H1 (cell line): ENCODE measurements around the gene ELMO3. TPM values are rescaled to one million over a fixed set of nuclear protein-coding genes. Genes with fewer than 3 reads are reported as not detected.

Source experiments
- CEBPB ChIP-seq: IDR thresholded peaks from 2 replicates; pipeline ENCODE4 v1.6.1; 2012; ENCODE audit warnings: low read depth, low read length
- CHD7 ChIP-seq: fragments of 300-600 bp; sonication (generic); IDR thresholded peaks from 2 replicates; pipeline ENCODE4 v1.7.1; 2012; ENCODE audit warnings: low read length, moderate library complexity, mild to moderate bottlenecking, inconsistent platforms; ENCODE audit not compliant: insufficient replicate concordance
- EP300 ChIP-seq, 2 experiments: IDR thresholded peaks; 1 replicate in 1 of 2; 2 replicates in 1 of 2; pipeline ENCODE4 v1.6.1; 2011 to 2012; ENCODE audit warnings: low read depth in 2 of 2, low read length in 2 of 2, mild to moderate bottlenecking in 2 of 2, borderline replicate concordance in 1 of 2, inconsistent platforms in 1 of 2, moderate library complexity in 1 of 2
- GABPA ChIP-seq: IDR thresholded peaks from 2 replicates; pipeline ENCODE4 v1.6.1; 2011; ENCODE audit warnings: mild to moderate bottlenecking, low read length, moderate library complexity, borderline replicate concordance; ENCODE audit not compliant: insufficient read depth
- HDAC2 ChIP-seq, 2 experiments: fragments of 300-600 bp in 1 of 2; sonication (generic) in 1 of 2; IDR thresholded peaks; 2 replicates each; pipeline ENCODE4 v1.6.1; 2011 to 2012; ENCODE audit warnings: low read depth in 2 of 2, low read length in 2 of 2, mild to moderate bottlenecking in 2 of 2, moderate library complexity in 2 of 2, borderline replicate concordance in 1 of 2, inconsistent platforms in 1 of 2
- RBBP5 ChIP-seq: IDR thresholded peaks from 2 replicates; pipeline ENCODE4 v1.7.1; 2012; ENCODE audit warnings: low read depth, mild to moderate bottlenecking, inconsistent platforms, low read length, moderate library complexity, borderline replicate concordance
- TAF1 ChIP-seq: IDR thresholded peaks from 2 replicates; pipeline ENCODE4 v1.6.1; 2011; ENCODE audit warnings: mild to moderate bottlenecking, low read depth, low read length
- YY1 ChIP-seq: IDR thresholded peaks from 2 replicates; pipeline ENCODE4 v1.6.1; 2011; ENCODE audit warnings: low read depth, mild to moderate bottlenecking, low read length
- polyA plus RNA-seq, 7 experiments: library from polyadenylated mRNA; depleted of rRNA in 3 of 7; stranded (reverse) in 5 of 7; unstranded in 2 of 7; fragments of >200 nt in 5 of 7; fragments of 200-250 nt in 2 of 7; gene quantifications; 1 replicate in 5 of 7; 2 replicates in 1 of 7; 4 replicates in 1 of 7; pipeline versions ENCODE4 v1.2.1 to v1.2.3, GENCODE V29; 2011 to 2013; ENCODE audit warnings: missing spikeins in 2 of 7, mixed read lengths in 2 of 7
- total RNA-seq: library from RNA; stranded (reverse); fragmentation: NEBNext Ultra II Directional; extraction: Animal tissue kit (Norgen Biotek cat#: 25700); gene quantifications from 2 replicates; pipeline ENCODE4 v1.2.1, GENCODE V29; 2021

Gene ELMO3
- total and polyA plus RNA-seq, 2 of the 8 experiments (the other 6 are each of a cell fraction or from before 2014, with no cell fraction given), result 9.6 to 10.9 TPM

DNA sequence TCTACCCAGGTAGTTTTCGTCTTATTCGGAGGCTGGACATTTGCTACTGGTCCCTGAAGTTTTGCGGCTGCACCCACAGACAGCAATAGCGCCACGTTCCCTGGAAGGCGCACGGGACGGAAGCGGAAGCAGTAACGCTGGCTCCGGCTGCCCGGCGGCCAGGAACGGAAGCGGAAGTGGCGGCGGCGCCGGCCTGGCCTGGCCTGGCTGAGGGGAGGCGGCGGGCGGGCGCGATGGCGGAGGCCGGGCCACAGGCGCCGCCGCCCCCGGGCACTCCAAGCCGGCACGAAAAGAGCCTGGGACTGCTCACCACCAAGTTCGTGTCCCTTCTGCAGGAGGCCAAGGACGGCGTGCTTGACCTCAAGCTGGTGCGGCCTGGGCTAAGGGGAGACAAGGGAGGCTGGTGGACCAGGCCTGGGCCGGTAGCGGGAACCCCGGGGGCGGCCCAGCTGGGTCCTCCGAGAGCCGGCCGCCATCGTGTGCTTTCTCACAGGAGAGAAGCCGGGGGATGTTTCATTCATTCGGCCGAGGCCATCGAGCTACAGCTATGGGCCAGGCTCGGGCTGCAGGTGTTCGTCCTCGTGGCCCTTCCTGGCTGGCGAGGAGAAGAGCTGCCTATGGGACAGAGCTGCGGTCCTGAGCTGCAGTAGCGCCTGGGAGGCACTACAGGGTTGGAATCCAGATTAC, 6.8 kb upstream of the ELMO3 start, which contains the start of gene E2F4 (continued):
- TF ChIP-seq CHD7 (no peak), YY1 (peak; percentile 72), EP300 (IDR thresholded peaks at IDR 0.05; ENCODE audit: borderline replicate concordance in 1 of 2, low read depth in 2 of 2, low read length in 2 of 2) (0 out of 3 replicates have a peak, but pooled peaks of 1 of the 2 experiments have one; percentile 74), HDAC2 (IDR thresholded peaks at IDR 0.05; ENCODE audit: borderline replicate concordance in 1 of 2, low read depth in 2 of 2, low read length in 2 of 2) (0 out of 4 replicates have a peak, but pooled peaks of 1 of the 2 experiments have one; percentile 77), GABPA (peak; percentile 93), TAF1 (peak; percentile 54; the same call in 1 of the 2 replicates), CEBPB (no peak), RBBP5 (peak; percentile 9; the same call in 1 of the 2 replicates)
